Fibroblast of the conjunctiva (primary cell): ENCODE measurements around the gene HSPA5.
"Not testable (repeated sequence)": the region's sequence is repeated elsewhere in the genome, so short reads cannot be mapped to it uniquely, and the experiment has no call there.

ENCODE experiments used
- DNase-seq: peaks from one replicate; pipeline ENCODE4 v3.0.0-alpha.2; 2010; ENCODE audit warnings: low read depth

HSPA5 gene

GRCh38 chr9:125241000-125241862, at the start of gene HSPA5:
Gene HSPA5, minus strand, starts transcription at chr9:125241343. Its CDS starts 217 bp downstream, at chr9:125241126.
- DNase-seq, result peak; percentile 100

GRCh38 chr9:125286935-125287433, 45.8 kb upstream of the HSPA5 start:
- not testable (repeated sequence) for DNase-seq

- DNase-seq, result no peak
These were observed 43.7 kb upstream of the HSPA5 start for GRCh38 chr9:125284855-125285254.

- no peak for DNase-seq
These were observed 39.8 kb upstream of the HSPA5 start for GRCh38 chr9:125280945-125281344.

- DNase-seq, result no peak
These were observed 36.3 kb upstream of the HSPA5 start for GRCh38 chr9:125277411-125277810.

- no peak for DNase-seq
These were observed 35.6 kb upstream of the HSPA5 start for GRCh38 chr9:125276771-125277170.

GRCh38 chr9:125272697-125273096, 31.6 kb upstream of the HSPA5 start:
- peak; percentile 47 for DNase-seq

GRCh38 chr9:125271081-125271480, 29.9 kb upstream of the HSPA5 start:
- DNase-seq, result no peak

- DNase-seq, result no peak
These were observed 27.9 kb upstream of the HSPA5 start for GRCh38 chr9:125269014-125269397.

- no peak for DNase-seq
These were observed 27.4 kb upstream of the HSPA5 start for GRCh38 chr9:125268394-125269013.

- not testable (repeated sequence) for DNase-seq
These were observed 22.9 kb upstream of the HSPA5 start for GRCh38 chr9:125264068-125264467.

GRCh38 chr9:125262294-125262991, 21.3 kb upstream of the HSPA5 start:
- no peak for DNase-seq

GRCh38 chr9:125261501-125262293, 20.6 kb upstream of the HSPA5 start, which contains the start of gene GAPVD1:
Gene GAPVD1, plus strand, starts transcription at chr9:125261826. Its CDS starts 37,096 bp downstream, at chr9:125298922.
- peak; percentile 74 for DNase-seq

- DNase-seq, result no peak
These were observed 19.4 kb upstream of the HSPA5 start for GRCh38 chr9:125260561-125260960.

- DNase-seq, result no peak
These were observed 17.8 kb upstream of the HSPA5 start for GRCh38 chr9:125258832-125259534.

- DNase-seq, result no peak
These were observed 17.1 kb upstream of the HSPA5 start for GRCh38 chr9:125258160-125258785.

- no peak for DNase-seq
These were observed 14.7 kb upstream of the HSPA5 start for GRCh38 chr9:125255781-125256391.

GRCh38 chr9:125254231-125254630, 13.1 kb upstream of the HSPA5 start:
- no peak for DNase-seq

GRCh38 chr9:125246261-125246667, 5.1 kb upstream of the HSPA5 start:
- DNase-seq, result no peak

GRCh38 chr9:125243792-125244260, 2.7 kb upstream of the HSPA5 start:
- DNase-seq, result no peak
